GM18517 (cell line): ENCODE results near the gene CEBPA.

ENCODE experiments used
- ATAC-seq: cut with Tn5 transposase; IDR thresholded peaks from one replicate; pipeline ENCODE4 v1.9.1; 2021; ENCODE audit warnings: mild to moderate bottlenecking, moderate library complexity; ENCODE audit not compliant: unreplicated experiment

The CEBPA gene

DNA sequence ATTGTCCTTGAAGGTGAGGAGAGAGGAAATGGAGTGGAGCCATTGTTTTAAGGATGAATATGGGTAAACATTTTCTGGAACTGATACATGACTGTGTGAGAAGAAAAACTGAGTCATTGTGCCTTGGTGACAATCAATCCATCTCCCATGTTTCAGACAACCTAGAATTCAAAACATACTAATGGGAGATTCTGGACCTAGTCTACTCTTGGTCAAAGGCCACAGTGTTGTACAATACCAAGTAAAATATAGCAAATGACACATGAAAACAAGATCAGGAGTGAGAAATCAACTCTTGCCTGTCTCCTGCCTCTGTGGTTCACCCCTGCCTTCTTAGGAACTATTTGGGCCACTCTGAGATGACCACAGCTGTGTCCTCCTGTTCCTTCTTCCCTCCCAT lies 13.1 kb downstream of the CEBPA start:
- no peak for ATAC-seq

GRCh38 chr19:33288666-33289065 lies 13.7 kb downstream of the CEBPA start:
- ATAC-seq: no peak

- no peak for ATAC-seq
Observed at GRCh38 chr19:33287927-33288326, 14.4 kb downstream of the CEBPA start.

- ATAC-seq: no peak
Observed at GRCh38 chr19:33287438-33287837, 14.9 kb downstream of the CEBPA start.

DNA sequence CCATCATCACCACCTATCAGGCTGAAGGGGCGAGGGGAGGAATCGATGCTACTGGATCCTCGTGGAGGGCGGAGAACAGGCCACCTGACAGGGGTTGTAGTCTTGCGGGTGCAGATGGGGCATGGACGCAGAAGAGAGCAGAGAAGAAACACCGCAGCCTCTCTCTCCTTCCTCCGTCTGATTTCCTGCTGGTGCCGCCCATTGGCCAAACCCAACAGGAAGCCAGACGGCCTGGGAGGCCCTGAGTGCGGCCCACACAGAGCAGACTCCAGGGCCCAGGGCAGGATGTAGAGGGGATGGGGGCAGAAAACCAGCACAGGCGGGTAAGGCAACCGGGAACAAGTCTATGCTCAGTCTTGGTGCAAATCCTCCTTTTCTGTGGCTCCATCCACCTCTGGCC lies 15.4 kb downstream of the CEBPA start:
- no peak for ATAC-seq

GRCh38 chr19:33285441-33285927 lies 16.9 kb downstream of the CEBPA start:
- ATAC-seq: no peak

GRCh38 chr19:33284756-33285155 lies 17.6 kb downstream of the CEBPA start:
- no peak for ATAC-seq

- no peak for ATAC-seq
Observed at GRCh38 chr19:33284146-33284643, 18.1 kb downstream of the CEBPA start.

GRCh38 chr19:33283589-33283988 lies 18.7 kb downstream of the CEBPA start:
- no peak for ATAC-seq

DNA sequence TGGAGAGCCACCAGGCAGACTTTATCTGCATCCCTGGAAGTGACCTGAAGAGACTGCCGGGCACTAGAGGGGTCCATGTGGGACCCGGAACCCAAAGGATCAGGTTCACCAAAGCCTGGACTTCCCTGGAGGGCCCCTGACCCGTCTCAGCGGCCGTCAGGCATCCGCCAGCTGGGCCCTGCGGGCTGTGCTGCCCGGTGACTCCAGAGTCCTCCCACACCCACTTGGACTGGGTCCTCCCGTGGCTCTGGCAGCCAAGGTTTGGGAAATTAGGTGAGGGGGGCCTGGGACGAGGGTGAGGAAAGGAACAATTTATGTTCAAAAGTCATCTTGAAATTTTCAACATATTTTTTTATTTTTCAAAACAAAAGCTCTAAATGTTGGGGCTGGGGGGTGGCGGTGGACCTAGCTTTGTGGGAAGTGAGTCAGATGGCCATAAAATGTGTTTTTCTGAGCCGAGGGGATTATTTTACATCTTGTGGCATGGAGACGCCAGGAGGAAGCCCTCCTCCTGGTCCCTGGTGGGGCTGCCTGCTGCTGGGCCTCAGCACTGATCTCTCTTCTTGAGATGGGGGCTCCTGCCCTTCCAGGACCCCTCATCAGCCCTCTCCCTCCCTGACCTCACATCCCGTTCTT lies 20.2 kb downstream of the CEBPA start:
- no peak for ATAC-seq

DNA sequence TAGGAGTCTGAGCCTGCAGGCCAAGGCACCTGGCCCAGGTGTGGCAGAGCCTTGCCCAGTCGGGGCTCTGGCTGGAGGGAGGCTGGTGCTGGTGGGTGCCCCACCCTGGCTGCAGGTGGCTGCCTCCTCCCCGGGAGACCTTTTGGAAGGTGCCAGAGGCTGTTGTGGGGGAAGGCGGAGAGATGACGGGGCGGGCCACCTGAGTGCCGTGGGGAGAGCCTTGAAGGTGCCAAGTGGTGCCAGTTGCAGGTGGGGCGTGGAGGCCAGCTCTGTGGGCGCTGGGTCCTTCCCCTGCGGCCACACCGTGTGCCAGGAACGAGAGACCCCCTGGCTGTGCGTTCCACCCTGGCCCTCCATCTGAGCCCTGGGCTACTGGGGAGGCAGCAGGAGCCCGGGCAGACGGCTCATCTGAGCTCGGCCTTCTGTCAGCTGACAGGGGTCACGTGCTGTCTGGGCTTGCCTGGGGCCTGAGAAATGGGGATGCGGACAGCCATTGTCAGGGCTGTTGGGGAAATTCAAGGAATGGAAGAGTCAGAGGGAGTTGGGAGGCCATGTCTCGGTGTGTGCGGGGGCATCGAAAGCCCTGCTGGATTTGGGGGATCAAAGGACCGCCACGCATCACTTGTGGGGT lies 20.9 kb downstream of the CEBPA start:
- no peak for ATAC-seq

DNA sequence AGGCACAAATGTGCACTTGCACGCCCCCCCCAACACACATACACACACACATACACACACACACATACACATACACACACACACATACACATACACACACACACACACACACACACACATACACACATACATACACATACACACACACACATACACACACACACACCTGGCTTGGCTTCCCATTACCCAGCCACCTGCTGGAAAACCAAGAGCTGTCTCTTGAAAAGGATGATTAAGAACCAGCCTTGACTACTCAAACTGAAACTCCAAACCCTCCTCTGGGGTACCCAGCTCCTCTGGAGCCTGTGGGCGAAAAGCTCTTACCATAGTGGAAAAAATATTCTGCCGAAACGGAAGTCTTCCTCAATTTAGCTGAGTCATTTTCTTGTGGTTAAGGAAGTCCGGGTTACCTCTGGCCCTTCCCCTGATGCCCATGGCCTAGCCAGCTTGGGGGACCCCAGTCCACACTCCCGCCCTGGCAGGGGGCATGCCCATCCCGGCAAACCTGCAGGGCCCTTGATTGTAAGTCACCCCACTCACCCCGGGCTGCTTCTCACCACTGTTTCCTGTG lies 21.9 kb downstream of the CEBPA start:
- peak; percentile 93 for ATAC-seq

DNA sequence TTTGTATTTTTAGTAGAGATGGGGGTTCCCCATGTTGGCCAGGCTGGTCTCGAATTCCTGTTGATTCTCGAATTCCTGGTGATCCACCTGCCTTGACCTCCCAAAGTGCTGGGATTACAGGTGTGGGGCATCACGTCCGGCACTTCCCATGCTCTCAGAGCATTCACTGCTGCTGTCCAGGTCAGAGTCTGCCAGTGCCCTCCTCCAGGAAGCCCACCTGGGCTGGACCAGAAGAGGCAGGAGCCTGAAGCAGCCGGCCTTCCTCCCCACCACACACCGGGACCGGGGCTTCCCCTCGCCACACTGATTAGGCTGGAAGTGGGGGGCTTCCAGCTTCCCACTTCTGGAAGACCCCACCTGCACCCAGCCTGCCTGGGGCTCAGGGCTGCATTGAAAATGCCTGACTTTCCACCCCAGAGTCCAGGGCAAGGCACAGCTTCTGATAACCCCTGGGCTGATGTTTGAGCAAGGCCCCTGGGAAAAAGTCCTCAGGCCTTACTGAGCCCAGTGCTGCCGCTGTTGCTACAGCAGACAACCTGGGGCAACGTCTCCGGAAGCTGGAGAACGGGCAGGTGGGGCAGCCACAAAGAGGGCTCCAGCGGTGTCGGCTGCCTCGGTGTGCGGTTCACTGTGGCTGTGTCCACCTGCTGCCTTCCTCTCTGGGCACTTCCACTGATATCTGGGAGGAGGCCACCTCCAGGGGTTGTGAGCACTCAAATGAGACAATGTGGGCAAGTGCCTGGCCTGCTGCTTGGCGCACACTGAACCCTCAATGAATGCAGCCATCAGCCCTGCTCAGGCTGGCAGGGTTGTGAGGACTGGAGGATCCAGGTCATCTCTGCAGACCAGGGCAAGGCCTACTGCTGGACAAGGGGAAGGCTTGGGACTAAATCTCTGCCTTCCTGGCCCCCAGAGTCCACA lies 22.6 kb downstream of the CEBPA start:
- no peak for ATAC-seq

- ATAC-seq: no peak
Observed at GRCh38 chr19:33278403-33279269, 23.7 kb downstream of the CEBPA start.

DNA sequence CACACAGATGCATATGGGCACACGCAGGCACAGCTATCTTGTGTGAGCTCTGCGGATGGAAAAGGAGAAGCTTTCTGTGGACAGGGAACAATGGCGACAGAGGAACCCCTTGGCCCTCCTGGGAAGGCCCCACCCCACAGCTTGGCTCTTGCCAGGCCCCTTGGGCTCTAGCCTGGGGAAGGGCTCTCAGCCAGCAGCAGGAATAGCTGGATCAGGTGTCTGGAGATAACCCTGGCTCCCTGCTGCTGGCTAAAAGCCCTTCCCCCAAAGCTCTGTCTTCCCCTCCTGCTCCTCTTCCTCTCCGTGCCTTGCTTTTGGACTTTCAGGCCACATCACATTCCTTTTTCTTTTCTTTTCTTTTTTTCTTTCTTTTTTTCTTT lies 24.3 kb downstream of the CEBPA start:
- ATAC-seq: no peak

DNA sequence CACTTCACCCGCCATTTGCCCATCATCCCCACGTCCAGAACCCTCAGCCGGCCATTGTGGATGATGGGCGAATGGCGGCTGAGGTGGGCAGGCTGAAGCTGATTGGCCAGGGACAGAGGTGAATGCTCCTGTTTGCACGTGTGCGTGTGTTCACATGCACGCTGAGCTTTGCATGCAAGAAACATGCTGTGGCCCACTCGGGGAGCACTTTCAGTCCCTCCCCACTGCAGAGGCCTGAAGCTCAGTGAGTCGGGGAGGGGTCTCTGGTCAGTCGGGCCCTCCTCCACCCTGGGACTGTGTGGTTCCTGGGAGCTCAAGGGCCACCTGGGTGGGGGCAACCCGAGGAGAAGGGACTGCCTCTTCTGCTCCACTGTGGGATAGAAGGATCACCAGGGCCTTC lies 24.9 kb downstream of the CEBPA start:
- ATAC-seq: no peak

- ATAC-seq: no peak
Observed at GRCh38 chr19:33275933-33276619, 26.3 kb downstream of the CEBPA start.

- no peak for ATAC-seq
Observed at GRCh38 chr19:33275559-33275932, 26.8 kb downstream of the CEBPA start.

GRCh38 chr19:33274663-33275558 lies 27.4 kb downstream of the CEBPA start:
- ATAC-seq: no peak
